NOMO-1 treated with DMSO at 0.1 percent for 48 hours (cell line): Measurements from ENCODE around the gene GALNT4.
A peak's percentile ranks its signal among the peaks of the same experiment; 100 is the strongest.

Source experiments
- DNase-seq: peaks from one replicate; lab custom pipeline; 2025; ENCODE audit not compliant: unreplicated experiment; lab: John Stamatoyannopoulos, UW

The GALNT4 gene

DNA sequence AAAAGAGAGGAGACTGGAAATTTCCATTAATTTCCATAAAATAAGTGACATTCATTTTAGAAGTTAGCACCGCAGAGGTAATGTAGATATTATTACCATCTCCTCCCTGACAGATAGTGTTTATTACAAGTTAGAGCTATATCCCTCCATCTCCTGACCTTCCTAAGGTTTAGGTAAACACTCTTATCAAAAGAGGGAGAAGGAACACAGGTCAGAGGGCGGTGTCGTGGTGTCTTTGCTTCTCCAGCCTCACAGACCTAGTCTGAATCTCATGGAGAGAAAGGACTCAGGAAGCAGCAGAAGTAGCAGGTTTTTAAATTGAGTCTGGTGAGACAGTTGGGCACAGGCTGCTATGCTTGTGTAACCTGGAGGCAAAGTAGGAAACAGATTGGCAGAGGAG is 12.8 kb upstream of the GALNT4 start:
- DNase-seq, result no peak

DNA sequence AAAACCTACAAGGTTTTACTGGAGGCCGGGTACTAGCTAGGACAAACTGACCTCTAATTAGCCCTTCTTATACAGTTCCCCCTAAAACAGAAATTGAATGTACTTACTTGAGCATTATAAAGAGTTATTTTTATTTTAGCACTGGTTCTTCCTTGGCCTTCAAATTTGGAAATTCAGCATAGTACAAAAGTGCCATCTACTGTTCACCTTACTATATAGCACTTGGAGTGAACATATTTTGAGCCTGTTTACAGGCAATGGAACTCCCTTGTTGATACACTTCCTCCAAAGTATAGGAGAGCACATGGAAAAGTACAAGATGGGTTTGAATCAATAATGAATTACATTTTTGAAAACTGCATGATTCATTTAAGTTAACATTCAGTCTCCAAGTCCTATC is 5.1 kb upstream of the GALNT4 start:
- peak; percentile 73 for DNase-seq

DNA sequence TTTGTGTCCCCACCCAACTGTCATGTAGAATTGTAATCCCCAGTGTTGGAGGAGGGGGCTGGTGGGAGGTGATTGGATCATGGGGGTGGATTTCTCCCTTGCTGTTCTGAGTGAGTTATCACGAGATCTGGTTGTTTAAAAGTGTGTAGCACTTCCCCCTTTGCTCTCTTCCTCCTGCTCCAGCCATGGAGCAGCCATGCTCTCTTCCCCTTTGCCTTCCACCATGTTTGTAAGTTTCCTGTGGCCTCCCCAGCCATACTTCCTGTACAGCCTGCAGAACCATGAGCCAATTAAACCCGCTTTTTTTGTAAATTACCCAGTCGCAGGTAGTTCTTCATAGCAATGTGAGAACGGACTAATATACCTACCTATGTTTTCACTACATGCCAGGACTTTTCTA is 3.8 kb upstream of the GALNT4 start:
- peak; percentile 15 for DNase-seq

DNA sequence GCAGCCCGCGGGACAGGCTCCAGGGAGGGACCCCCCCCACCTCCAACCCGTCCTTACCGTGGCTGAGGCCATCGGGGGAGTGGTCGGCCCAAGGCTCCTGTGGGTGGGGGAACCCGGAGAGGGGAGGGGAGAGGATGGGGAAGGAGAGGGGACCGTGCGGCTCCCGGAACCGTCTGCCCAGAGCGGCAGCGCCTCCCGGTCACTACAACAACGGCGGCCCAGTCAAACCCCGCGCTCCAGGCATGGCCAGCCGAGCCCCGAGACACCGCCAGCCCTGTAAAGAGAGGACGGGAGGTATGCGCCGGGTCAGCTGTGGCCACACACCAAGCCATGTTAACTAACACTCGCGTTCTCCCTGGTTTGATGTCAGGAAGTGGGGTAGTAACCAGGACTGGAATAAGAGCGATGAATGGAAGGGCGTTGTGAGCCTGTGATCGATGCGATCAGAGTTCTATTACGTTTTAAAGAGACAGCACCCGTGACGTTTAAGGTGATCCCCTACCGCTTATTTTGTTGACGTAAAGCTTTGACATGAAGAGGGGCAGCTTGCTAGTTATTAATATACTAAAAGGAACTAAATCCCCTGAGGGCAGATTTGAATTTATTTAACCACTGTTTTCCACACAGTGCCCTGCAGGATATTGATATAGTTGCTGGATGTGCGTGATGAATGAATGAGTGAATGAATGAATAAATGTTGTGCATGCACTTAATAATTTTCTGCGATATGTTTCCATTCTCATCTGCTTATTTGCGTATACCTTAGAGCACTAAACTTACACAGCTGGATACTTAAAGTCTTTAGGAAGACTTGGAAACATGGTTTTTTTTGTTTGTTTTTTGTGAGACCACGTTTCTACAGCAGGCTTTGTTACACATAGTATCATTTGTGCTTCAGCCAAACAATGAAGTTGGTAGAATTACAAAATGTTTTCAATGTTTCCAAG is 1.5 kb upstream of the GALNT4 start, which contains the start of gene POC1B:
TSS of gene POC1B (minus strand) at position 224 of the 947 bp plus-strand sequence. CDS start at position 72, 152 bp downstream.
- DNase-seq, result peak; percentile 93

DNA sequence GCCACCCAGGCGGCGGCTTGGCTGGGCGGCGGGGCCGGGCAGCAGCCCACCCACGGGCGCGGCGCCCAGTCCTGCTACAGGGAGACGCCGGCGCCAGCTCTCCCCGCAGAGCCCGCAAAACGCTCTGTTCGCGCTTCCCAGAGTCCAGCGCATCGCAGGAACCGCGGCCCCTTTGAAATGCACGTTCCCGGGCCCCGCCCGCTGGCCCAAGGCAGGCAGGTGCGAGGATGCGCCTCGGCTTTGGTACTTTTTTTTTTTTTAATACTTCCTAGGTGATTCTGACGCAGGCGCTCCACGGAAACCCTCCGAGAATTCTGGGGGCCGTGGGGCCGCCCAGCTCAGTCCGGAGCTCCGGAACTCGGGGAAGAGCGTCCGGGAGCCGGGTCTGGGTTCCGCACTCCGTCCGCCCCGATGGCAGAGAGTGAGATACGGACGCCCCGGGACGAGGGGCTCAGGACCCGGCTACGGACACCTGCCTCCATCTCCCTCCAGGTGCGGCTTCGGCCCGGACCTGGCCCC is 768 bp upstream of the GALNT4 start:
- peak; percentile 23 for DNase-seq

DNA sequence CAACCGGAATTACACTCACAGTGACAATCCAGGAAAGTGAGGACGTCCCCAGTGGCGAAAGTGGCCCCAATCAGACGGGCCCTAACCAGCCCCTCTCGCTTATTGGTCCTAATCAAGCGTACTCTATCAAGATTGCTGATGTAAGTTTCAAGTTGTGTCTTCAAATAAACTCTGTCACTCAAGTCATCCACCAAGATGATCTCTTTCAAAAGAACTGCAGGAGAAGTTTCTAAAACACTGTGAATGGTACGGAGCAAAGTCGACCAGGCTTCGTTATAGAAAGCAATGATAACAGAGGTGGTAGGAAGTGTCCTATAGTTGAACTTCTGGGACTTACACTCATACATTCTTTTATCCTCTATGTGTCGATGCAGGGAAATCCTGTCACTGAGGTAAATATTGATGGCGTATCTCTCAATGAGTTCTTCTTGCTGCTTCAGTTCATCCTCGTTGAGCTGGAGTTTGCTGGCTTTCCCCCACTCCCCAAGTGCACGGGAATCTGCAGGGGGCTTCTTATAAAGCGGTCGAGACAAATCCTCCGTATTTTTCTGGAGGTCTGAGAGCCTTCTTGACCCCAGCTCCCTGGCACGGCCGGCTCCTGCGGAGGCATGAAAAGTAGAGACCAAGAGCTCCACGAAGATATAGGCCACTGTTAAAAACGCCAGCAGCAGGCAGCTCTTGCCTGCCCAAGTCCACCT is 604 bp downstream of the GALNT4 start:
- DNase-seq, result no peak

DNA sequence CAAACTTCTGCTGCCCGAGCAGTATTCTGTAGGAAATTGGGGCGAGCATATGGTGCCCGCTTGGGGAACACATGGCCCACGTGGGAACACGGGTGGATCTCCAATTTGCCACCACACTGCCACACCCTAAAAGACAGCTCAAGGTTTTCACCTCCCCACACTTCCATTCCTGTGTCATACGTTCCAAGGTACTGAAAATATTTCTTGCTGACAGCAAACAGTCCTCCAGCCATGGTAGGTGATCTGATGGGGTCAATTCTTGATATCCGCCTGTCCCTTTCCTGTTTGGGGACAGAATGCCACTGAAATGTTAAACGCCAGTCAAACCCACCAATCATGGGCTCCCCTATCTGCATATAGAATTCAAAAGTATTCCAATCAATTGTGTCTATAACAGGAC is 1.2 kb downstream of the GALNT4 start:
- no peak for DNase-seq

DNA sequence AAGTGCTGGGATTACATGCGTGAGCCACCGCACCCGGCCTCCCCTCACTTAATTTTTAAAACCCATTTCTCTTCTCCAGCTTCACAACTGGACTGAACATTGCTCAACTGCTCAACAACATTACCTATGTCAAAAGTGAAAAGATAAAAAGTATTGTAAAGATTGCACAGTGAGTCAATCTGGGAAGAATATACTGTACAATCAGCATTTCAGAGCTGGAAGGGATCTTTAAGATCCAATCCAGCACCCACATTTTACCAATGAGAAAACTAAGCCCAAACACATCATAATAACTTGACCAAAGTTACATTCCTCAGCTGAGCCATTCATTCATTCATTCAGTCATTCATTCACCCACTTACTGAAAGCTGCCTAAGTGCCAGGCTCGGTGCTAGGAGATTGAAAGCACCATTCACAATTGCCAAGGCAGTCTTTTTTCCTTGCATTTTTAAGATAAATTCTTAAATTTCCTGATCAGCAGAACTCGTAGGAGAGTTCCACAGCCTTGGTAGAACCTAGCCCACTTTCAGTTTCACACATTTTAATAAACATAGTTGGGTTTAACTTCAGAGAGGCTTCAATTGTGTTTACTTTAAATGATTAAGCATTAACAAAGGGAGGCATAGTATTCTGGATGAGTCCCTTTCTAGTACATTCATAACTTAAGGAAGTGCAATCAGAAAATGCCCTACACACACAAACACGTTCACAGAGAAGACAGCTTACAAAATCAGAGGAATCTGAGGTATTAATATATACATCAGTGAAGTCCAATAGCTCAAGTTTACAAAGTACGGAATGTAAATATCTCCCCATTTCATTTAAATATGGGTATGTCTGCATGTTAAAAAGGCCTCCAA is 3.0 kb downstream of the GALNT4 start:
- no peak for DNase-seq

DNA sequence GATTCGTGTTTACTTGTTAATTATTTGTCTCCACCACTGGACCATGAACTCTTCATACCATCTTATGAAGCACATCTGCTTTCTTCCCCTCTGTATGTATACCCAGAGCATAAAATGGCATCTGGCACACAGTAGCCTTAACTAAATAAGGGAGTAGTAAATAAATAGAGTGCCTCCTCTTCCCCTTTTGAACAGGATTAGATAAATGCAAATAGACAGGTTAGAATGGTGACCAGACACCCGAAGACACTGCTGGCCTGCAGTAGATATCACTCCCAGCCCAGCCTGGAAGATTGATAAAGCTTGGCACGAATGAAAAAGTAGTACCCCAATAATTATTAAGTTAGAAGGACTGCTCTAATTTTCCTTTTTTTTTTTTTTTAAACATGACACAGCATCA is 6.9 kb downstream of the GALNT4 start:
- no peak for DNase-seq

DNA sequence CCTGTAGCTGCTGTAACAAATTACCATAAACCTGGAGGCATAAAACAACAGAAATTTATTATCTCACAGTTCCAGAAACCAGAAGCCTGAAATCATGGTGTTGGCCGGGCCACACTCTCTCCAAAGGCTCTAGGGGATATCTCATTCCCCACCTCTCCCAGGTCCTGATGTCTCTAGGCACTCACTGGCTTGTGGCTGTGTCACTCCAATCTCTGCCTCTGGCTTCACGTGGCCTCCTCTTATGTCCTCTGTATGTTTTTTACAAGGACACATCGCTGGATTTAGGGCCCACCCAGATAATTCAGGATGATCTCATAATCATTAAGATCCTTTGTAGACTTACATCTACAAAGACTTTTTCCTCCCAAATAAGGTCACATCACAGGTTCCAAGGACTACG is 8.0 kb downstream of the GALNT4 start:
- no peak for DNase-seq

DNA sequence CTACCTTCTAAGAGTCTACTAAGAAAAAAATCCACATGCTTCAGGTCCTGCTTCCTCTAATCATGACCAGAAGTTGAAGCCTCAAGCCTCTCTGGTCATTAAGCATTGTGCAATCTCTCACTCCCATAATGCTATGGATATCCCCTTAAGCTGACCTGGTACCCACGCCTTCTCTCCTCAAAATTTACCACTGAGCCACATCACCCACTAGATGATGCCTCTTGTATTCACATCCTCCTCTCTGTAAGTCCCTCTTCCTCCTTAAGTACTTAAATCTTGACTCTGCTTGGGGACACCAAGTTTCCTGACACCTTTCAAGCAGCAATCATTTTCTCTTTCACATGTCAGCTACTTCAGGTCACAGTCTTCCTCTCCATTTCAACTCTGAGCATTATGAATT is 9.8 kb downstream of the GALNT4 start:
- peak; percentile 44 for DNase-seq

DNA sequence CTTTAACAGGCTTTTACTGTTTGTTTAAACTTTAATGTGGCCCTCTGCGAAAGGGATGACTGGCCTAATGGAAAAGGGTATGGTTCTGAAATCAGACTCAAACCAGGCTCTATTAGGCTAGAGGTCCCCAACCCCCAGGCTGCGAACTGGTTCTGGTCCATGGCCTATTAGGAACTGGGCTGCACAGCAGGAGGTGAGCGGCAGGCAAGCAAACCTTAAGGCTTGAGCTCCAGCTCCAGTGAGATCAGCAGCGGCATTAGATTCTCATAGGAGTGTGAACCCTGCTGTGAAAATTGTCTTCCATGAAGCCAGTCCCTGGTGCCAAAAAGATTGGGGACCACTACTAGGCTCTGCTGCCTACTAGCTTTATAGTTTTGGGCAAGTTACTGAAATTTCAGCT is 11.1 kb downstream of the GALNT4 start:
- DNase-seq, result no peak

DNA sequence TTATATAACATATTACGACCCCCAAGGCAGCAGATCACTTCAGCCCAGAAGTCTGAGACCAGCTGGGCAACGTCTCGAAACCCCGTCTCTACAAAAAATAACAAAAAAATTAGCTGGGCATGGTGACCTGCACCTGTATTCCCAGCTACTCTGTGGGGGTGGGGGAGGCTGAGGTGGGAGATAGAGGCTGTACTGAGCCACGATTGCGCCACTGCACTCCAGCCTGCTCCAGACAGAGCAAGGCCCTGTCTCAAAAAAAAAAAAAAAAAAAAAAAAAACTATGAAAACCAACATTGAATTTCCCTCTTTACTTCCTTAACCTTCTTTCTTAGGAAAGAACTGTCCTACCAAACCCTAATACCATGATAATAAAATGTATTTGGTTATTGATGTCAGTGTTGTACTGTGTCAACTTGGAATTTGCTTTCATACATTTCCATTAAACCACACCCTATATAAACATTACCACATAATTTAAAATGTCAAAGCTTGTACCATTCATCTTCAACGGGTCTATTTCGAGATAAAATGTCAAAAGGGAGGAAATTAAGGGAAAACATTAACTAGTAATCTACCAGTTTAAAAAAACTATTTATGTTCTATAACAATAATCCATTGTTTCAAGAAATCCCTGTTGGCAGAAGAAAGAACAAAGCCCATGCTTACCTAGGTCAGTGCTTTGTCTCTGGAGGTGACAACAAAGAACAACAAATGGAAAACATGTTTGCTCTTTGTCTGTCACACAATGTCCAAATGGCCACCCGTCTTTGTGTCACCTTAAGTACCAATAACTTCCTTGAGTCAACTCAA is 17.4 kb downstream of the GALNT4 start:
- DNase-seq, result no peak

DNA sequence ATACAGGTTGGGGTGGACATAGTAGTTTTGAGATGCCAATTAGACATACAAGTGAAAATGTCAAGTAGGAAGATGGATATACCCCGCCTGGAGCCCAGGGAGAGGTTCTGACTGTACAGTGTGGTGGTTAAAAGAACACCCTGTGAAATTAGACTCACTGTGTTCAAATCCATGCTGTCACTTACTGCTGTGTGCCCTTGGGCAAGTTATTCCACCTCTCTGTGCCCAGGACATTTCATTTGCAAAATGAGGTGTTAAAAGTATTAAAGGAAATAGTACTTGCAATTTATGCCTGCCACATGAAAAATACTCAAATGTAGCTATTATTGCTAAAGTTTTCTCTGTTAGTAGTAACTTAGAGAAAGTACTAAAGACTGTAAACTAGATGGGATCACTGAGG is 18.5 kb downstream of the GALNT4 start:
- no peak for DNase-seq

DNA sequence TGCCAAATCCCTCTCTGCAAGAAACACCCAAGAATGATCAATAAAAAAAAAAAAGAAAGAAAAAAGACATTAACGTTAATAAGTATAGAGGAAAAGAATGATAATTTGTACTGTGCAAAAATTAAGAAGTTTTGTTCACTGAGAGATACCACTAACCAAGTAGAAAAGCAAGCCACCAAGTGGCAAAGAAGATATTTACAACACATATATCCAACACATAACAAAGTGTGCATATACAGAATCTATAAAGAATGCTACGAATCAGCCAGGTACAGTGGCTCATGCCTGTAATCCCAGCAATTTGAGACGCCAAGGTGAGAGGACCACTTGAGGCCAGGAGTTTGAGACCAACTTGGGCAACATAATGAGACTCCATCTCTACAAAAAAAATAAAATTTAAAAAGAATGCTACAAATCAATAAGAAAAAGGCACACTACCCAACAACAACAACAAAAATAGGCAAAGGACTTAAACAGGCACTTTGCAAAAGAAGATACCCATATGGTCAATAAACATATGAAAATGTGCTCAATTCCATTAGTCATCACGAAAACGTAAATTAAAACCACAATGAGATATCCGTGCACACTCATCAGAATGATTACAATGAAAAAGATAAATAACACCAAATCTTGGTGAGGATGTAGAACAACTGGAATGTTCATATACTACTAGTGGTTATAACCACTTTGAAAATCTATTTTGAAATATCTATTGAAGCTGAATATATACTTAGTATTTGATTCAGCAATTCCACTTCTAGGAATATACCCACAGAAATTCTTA is 19.8 kb downstream of the GALNT4 start:
- no peak for DNase-seq

DNA sequence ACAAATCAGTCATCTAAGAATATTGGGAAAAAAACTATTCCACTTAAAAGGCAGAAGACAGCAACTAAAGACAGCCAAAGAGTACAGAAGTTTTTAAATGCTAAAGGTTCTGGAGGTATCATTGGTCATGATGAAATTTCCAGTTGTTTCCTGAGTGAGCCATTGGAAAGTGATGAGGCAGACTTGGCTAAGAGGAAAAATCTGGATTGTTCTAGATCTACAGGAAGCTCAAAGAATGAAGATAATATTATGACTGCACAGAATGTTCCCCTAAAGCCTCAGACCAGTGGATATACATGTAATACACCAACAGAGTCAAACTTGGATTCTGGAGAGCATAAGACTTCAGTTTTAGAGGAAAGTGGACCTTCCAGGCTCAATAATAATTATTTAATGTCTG is 22.8 kb downstream of the GALNT4 start:
- DNase-seq, result no peak

DNA sequence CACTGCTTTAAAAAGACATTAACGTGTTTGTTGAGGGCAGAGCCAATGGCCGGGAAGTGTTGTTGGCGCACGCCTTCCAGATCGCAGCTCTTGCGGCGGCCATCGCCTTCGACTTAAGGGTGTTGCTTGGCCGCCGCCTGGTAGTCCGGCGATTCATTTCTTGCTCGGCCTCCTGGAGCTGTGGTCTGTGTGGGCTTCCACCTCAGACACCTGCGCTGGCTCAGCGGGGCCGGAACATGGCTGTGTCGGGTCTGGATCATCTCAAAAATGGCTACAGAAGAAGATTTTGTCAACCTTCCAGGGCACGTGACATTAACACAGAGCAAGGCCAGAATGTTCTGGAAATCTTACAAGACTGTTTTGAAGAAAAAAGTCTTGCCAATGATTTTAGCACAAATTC is 24.7 kb downstream of the GALNT4 start:
- DNase-seq, result no peak

DNA sequence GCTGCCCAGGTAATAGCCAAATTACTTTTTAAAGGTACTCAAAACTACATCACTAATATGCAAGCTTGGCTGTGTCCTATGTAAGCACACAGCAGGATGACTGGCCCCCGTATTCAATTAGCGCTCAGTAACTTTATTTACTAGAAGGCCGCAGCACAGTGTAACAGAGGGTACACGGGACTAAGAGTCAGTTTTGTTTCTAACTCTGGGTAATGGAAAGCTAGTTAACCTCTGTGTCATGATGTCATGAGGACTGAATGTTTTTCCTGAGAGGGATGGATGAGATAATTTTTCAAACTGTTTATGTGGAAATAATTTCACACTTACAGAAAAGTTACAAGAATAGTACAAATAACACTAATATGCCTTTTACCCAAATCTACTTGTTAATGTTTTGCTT is 27.1 kb downstream of the GALNT4 start:
- DNase-seq, result no peak

DNA sequence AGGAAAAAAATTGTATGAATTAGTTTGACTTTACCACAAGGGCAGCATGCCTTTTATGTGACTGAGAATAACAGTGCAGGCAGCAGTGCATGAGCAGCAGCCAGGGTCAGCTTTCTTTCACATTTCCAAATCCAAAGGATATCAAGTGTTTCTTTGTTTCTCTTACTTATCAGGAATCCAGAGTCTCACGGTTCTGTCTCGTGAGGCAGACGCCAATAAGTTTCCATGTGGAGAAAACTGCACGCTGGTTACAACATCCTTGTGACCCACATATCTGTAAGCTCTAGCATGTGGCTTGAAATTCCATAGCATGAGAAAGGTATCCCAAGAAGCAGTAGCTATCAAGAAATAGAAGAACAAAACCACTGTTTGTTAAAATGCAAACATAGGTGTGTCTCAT is 27.6 kb downstream of the GALNT4 start:
- no peak for DNase-seq
